H7 (cell line): ENCODE results near the gene RDH13. TPM values are rescaled to one million over a fixed set of nuclear protein-coding genes. Genes with fewer than 3 reads are reported as not detected.
"Not testable (repeated sequence)": the region's sequence is repeated elsewhere in the genome, so short reads cannot be mapped to it uniquely, and the experiment has no call there.

Experiments used
- DNase-seq: peaks from one replicate; pipeline ENCODE4 v3.0.0; 2012
- H3K27me3 ChIP-seq: 2 replicates; pipeline ENCODE4 v1.6.0; 2011; ENCODE audit warnings: mild to moderate bottlenecking, low read length; ENCODE audit not compliant: control insufficient read depth, insufficient read depth
- H3K36me3 ChIP-seq: replicated peaks from 2 replicates; pipeline ENCODE4 v1.5.1; 2011; ENCODE audit warnings: low read length; ENCODE audit not compliant: control insufficient read depth, insufficient read depth
- H3K4me3 ChIP-seq: 2 replicates; pipeline ENCODE4 v1.5.1; 2011; ENCODE audit warnings: low read depth, mild to moderate bottlenecking, control low read depth, low read length, moderate library complexity; ENCODE audit not compliant: insufficient read depth
- total RNA-seq: library from RNA; depleted of rRNA; stranded (reverse); fragments of >200 nt; shearing (Covaris generic); gene quantifications from 2 replicates; pipeline ENCODE4 v1.2.3, GENCODE V29; 2014; rRNA removed

The RDH13 gene
- total RNA-seq, result 21.2 and 24.4 TPM in 2 replicates

GRCh38 chr19:55062735-55063491 lies at the start of gene RDH13:
TSS of gene RDH13 (minus strand) at chr19:55063148. CDS start at chr19:55063032, 116 bp downstream.
- Histone ChIP-seq H3K27me3 (peaks cover 18% of the 10 kb centered on the region), H3K36me3 (no peaks in the 10 kb centered on the region), H3K4me3 (peak within 1 kb of the TSS; percentile 79)
- DNase-seq, result peak; percentile 100

GRCh38 chr19:55112246-55112776 lies 49.4 kb upstream of the RDH13 start:
- Histone ChIP-seq H3K36me3 (no peaks in the 10 kb centered on the region), H3K4me3 (no peak overlapping the region), H3K27me3 (no peaks in the 10 kb centered on the region)
- no peak for DNase-seq

GRCh38 chr19:55111238-55111831 lies 48.4 kb upstream of the RDH13 start:
- Histone ChIP-seq H3K4me3 (no peak overlapping the region), H3K27me3 (no peaks in the 10 kb centered on the region), H3K36me3 (no peaks in the 10 kb centered on the region)
- DNase-seq, result peak; percentile 37

- Histone ChIP-seq H3K36me3 (no peaks in the 10 kb centered on the region), H3K4me3 (no peak overlapping the region), H3K27me3 (no peaks in the 10 kb centered on the region)
- peak; percentile 59 for DNase-seq
These were observed 46.8 kb upstream of the RDH13 start for GRCh38 chr19:55109527-55110291.

GRCh38 chr19:55107252-55107651 lies 44.3 kb upstream of the RDH13 start:
- not testable (repeated sequence) for H3K36me3 ChIP-seq, DNase-seq, H3K4me3 ChIP-seq, H3K27me3 ChIP-seq

- Histone ChIP-seq H3K36me3 (peaks cover 2% of the 10 kb centered on the region), H3K4me3 (no peak overlapping the region), H3K27me3 (no peaks in the 10 kb centered on the region)
- no peak for DNase-seq
These were observed 43.6 kb upstream of the RDH13 start for GRCh38 chr19:55106591-55106990.

- no peak overlapping the region for H3K4me3 ChIP-seq
- H3K36me3 ChIP-seq, result peaks cover 2% of the 10 kb centered on the region
- no peak for DNase-seq
- H3K27me3 ChIP-seq, result no peaks in the 10 kb centered on the region
These were observed 42.3 kb upstream of the RDH13 start for GRCh38 chr19:55105237-55105636.

- Histone ChIP-seq H3K36me3 (peaks cover 2% of the 10 kb centered on the region), H3K27me3 (no peaks in the 10 kb centered on the region), H3K4me3 (no peak overlapping the region)
- peak; percentile 26 for DNase-seq
These were observed 40.2 kb upstream of the RDH13 start for GRCh38 chr19:55103190-55103589.

- H3K4me3 ChIP-seq, result no peak overlapping the region
- no peak for DNase-seq
- H3K27me3 ChIP-seq, result no peaks in the 10 kb centered on the region
- peaks cover 2% of the 10 kb centered on the region for H3K36me3 ChIP-seq
These were observed 38.3 kb upstream of the RDH13 start for GRCh38 chr19:55101261-55101660.

- Histone ChIP-seq H3K4me3 (no peak overlapping the region), H3K27me3 (no peaks in the 10 kb centered on the region), H3K36me3 (peaks cover 2% of the 10 kb centered on the region)
- peak; percentile 82 for DNase-seq
These were observed 36.9 kb upstream of the RDH13 start for GRCh38 chr19:55099557-55100506.

GRCh38 chr19:55098716-55099556 lies 36.0 kb upstream of the RDH13 start:
- peak; percentile 80 for DNase-seq

GRCh38 chr19:55097864-55098715 lies 35.1 kb upstream of the RDH13 start:
- Histone ChIP-seq H3K4me3 (no peak overlapping the region), H3K36me3 (no peaks in the 10 kb centered on the region), H3K27me3 (no peaks in the 10 kb centered on the region)
- DNase-seq, result peak; percentile 46

More at GRCh38 chr19:55098716-55099556, 36.0 kb upstream of the RDH13 start:
- Histone ChIP-seq H3K36me3 (peaks cover 2% of the 10 kb centered on the region), H3K4me3 (no peak overlapping the region), H3K27me3 (no peaks in the 10 kb centered on the region)
